GM18498 (cell line): Measurements from ENCODE around the gene SSU72.

Experiments used
- ATAC-seq: cut with Tn5 transposase; IDR thresholded peaks from one replicate; pipeline ENCODE4 v1.9.1; 2021; ENCODE audit warnings: mild to moderate bottlenecking, moderate library complexity; ENCODE audit not compliant: unreplicated experiment

Gene SSU72

DNA sequence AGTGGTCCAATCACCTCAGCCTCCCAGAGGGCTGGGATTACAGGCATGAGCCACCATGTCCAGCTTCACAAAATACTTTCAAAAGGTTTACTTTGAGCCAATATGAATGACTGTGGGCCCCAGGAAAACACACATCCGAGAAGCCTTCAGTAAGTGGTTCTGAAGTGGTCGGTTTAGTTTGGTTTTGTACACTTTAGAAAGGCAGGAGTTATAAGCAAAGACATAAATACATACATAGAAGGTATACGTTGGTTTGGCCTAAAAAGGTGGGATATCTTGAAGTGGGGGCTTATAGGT is 37.4 kb upstream of the SSU72 start:
- no peak for ATAC-seq

DNA sequence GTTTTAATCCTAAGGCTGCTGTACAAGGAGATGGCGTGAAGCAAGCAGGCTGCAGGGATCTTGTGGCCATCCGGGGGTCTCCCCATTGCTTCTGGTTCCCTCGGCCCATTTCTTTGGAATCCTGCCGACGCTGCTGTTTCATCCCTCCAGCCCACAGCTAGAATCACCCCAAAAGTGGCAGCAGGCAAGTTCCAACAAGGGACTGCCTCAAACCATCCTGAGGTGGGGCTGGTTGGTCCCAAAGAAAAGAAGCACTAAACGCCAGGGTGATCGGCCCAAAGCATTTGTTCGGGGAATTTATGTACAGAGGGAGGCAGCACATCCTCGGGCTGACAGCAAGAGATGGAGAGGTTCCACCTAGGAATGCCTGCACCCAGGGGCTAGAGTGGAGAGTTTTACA is 36.1 kb upstream of the SSU72 start:
- no peak for ATAC-seq

DNA sequence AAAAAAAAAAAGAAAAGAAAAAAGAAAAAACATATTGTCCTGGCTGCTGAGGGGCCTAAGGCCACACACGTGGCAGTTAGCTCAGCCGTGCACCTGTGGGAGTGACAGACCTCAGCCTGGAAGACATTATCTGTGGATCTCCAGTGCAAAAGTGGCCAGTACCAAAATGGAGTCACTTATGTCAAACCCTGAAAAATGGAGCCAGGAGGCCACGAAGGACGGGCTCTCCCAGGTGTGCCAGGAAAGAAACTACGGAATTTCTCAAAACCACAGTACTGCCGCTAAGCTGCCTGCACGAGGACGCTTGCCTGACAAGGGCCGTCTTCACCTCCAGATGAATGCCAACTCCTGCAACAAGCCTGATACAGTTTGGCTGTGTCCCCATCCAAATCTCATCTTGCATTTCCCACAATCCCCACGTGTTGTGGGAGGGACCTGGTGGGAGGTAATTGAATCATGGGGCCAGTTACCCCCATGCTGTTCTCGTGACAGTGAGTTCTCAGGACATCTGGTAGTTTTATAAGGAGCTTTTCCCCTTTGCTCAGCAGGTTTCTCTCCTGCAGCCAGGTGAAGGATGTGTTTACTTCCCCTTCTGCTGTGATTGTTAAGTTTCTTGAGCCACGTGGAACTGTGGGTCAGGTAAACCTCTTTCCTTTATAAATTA is 35.3 kb upstream of the SSU72 start:
- ATAC-seq, result no peak

GRCh38 chr1:1606232-1606631 is 31.6 kb upstream of the SSU72 start:
- ATAC-seq, result no peak

GRCh38 chr1:1605724-1606123 is 31.1 kb upstream of the SSU72 start:
- no peak for ATAC-seq

DNA sequence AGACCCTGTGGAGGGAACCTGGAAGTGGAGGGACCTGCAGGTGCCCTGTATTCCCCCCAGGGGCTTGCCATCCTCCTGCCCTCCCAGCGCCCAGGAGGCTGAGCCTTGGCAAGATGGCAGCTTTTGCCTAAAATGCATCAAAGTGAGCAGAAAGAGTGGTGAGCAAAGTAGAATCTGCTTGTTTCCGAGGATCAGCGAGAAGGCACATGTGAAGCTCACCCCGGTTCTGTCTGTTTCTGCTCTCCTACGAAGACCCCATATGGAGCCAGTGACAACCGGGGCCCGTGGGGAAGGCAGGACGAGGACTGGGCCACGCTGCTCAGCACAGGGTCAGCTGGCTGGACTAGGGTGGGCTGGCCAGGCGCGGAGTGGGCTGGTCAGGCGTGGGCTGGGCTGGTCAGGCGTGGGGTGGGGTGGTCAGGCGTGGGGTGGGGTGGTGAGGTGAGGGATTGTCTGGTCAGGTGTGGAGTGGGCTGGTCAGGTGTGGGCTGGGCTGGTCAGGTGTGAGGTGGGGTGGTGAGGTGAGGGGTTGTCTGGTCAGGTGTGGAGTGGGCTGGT is 30.4 kb upstream of the SSU72 start:
- no peak for ATAC-seq

GRCh38 chr1:1604374-1605033 is 29.8 kb upstream of the SSU72 start:
- ATAC-seq, result no peak

DNA sequence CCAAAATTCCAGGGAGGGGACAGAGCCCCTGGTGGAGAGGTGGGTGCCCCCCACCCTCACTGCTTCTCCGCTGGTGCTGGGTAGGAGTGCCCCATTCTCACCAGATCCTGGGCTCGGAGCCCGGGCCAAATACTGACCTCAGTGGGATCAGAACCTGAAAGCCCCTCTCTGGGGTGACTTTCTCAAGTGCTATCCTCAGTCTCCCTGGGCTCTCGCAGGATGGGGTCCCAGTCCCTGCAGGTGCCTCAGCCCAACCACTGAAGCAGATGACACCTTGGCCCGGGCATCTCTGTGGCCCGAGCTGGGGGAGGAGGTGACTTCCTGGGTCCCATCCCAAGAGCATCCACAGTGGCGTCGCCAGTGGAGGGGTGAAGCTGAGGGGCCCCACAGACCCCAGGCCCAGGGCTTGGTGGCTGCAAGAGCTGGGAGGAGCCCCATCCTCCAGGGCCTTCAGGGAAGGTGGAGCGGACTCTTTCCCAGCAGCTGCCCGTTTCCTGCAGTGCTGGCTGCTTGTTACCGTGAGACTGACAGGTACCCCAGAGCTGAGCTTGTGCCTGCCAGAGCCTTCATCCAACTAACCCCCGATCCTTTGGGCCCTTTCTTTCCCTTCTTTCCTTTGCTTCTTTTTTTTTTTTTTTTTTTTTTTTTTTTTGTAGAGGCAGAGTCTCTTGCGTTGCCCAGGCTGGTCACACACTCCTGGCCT is 29.2 kb upstream of the SSU72 start:
- no peak for ATAC-seq

DNA sequence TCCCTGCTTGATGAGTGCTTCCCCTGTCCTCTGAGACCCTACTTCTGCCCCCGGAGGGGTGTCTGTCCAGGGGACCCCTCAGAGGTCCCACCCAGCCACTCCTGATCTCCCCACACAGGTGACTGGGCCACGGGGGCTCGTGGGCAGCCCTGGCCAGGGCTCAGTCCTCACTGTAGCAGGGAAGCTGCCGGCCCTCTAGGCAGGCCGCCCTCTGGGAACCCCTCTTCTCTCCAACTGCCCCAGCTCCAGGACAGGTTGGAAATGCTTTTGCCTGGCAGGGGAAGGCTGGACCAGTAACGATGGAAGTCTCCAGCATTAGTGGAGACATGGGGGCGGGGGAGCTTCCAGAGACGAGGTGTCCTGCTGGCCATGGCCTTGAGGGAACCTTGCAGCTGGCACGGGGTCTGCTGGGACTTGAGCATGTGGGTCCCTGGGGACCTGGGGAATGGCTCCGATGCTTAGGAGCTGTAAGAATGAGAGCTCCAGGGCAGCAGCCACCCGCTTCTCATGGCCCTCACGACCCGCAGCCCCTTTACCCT is 28.4 kb upstream of the SSU72 start:
- no peak for ATAC-seq

DNA sequence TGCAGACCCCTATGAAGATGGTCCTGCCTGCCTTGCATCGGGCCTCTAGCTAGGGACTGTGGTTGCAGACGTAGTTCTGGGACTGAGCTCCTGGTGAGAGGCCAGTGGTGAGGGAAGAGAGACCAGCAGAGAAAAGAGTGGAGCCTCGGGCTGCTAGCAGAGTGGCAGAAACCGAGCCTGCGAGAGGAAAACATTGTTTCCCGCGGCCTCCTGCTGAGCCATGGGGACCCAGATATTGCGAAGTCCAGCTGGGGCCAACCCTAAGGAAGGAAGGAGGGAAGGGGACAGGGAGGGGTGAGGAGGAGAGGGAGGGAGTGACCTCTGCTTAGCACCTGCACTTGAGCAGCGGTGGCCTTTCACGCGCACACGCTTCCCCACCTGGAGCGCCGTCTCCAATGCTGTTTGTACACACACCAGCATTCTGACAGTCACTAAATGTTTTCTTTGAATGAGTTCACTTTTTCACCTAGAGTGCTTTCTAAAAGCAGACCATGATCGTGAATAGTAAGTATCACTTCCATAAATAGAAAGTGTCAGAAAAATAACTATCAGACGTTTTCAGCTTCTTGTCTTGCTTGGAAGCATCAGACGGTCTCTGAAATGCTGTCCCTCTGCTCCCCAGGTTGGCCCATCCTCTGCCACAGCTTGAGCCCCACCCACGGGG is 27.8 kb upstream of the SSU72 start:
- no peak for ATAC-seq

DNA sequence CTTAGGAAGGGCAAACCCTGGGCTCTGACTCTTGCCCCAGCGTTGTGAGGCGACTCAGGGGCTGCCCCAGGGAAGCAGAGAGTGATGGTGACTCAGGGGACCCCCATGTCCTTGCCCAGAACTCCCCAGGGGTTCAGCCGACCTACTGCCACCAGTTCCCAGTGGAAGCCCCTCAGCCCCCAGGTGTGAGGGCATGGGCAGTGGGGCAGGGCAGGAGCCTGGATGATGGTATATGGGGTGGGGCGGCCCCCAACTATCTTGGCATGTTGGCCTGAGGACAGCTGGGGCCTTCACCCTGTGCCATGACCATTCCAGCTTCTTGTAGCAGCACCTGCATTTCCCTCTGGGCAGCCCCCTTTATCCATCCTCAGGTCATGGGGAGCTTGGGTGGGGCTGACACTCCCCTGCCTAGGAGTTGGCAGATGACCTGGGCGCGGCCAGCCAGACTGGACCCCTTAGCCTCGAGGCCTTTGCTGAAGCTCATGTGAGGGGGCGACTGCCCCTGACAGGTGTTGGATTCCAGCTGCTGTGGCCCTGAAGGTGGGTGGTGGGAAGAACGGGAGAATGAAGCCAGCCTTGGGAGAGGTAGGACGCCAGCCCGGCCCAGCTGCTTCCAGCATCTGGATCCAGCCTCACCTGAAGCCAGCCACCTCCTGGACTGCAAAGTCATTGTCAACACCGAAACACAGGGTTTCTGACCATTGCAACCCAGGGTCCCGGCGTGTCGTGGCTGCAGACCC is 27.1 kb upstream of the SSU72 start:
- no peak for ATAC-seq

- no peak for ATAC-seq
Observed at GRCh38 chr1:1600861-1601563, 26.3 kb upstream of the SSU72 start.

DNA sequence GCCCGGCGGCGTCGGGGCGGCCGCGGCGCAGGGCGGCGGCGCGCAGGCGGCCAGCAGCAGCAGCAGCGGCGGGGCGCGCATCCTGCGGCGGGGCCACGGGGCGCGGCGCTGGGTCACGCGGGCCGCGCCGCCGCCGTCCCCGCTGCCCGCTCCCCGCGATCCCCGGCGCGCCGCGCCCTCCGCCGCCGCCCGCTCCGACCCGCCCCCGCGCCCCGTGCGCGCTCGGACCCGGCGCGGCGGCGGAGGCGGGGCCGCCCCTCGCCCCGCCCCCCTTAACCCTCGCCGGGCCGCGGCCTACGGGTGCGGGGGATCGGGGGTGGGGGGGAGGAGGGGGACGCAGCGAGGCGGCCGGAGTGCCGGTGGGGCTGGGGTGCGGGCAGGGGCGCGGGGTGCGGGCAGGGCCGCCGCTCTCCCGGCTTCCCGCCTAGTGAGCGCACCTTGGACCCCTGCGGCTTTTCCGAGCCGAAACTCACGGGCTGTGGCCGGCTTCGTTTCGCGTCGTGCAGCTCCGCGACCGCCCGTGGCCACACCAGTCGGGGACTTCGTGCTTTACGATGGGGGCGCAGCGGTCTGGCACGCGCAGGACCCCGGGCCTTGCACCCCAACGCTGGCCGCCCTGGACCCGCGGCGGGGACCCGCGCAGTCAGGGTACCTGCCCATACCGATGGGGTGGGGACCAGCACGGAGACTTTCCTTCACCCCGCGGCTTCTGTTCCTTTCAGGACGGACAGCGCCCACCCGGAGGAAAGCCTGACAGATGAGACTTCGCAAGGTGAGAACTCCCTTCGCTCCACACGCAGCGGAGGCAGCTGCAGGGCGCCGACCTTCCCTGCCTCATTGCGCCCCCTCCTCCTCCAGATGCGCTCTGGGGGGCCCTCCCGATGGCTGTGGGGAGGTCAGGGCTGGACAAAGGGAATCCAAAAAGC is 25.5 kb upstream of the SSU72 start, which contains the start of gene FNDC10:
Gene FNDC10, minus strand, starts transcription at position 201 of the 926 bp plus-strand sequence. Its CDS starts 120 bp downstream, at position 81.
- no peak for ATAC-seq

DNA sequence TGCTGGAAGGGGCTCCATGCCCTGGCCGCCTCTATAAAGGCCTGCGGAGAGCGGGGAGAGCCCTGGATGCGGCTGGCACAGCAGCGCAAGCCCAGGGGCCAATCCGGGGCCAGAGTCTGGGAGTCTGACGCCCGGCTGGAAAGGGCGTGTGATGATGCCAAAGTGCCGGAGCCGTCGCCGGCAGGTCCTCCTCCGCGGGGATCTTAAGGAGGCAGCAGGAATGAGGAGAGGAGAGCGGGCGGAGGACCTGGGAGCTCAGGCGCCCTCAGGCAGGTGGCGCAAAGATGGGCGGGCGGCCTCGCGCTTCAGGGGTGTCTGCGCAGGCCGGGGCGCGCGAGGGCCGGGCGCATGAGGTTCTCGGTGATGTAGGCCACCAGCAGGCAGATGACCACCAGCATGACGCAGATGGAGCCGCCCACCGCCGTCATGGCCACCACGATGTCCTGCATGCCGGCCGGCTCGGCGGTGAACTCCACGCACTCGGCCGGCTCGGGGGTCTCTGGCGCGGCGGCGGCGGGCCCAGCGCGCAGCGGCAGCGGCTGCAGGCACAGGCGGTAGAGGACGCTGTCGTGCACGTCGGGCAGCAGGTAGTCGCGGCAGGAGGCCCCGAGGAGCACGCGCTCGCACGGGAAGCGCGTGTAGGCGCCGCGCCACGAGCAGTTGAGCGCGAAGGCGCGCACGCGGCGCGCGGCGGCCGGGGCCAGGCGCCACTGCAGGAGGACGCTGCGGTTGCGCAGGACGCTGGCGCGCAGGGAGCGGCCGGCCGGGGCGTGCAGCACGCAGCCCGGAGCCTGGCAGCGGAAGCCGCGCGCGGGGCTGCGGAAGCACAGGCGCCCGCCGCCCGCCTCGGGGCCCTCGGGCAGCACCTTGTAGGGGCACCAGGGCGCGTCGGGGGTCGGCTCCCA is 24.6 kb upstream of the SSU72 start:
- no peak for ATAC-seq

GRCh38 chr1:1598720-1599029 is 24.0 kb upstream of the SSU72 start:
- ATAC-seq, result no peak

DNA sequence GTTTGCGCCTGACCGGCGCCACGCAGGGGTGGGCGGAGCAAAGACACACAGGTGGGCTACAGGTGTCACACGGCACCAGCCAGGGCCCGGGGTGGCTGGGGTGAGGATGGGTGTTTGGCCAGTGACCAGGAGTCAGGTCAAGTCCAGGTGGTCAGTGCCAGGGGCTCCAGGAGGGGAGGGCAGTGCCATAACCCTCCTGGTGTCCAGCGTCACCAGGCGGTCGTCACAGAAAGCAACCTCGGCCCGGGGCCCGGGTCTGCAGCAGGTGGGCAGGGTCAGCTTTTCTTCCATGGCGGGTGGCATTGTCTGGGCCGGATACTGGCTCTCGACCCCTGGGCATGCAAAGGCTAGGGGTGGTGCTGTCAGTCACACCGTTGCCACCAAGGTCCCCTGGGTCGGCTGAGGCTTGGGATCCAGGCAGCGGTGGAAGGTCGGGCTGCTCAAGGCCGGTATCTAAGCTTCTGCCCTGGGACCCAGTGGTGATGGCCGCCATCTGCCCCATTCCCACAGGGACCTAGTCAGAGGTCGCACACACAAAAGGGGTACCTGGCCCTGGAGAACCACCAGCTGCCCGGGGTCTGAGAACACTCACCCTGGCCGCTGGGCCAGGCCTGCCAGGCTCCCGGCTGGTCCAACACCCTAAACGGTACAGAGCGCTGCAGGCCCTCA is 23.5 kb upstream of the SSU72 start:
- no peak for ATAC-seq

DNA sequence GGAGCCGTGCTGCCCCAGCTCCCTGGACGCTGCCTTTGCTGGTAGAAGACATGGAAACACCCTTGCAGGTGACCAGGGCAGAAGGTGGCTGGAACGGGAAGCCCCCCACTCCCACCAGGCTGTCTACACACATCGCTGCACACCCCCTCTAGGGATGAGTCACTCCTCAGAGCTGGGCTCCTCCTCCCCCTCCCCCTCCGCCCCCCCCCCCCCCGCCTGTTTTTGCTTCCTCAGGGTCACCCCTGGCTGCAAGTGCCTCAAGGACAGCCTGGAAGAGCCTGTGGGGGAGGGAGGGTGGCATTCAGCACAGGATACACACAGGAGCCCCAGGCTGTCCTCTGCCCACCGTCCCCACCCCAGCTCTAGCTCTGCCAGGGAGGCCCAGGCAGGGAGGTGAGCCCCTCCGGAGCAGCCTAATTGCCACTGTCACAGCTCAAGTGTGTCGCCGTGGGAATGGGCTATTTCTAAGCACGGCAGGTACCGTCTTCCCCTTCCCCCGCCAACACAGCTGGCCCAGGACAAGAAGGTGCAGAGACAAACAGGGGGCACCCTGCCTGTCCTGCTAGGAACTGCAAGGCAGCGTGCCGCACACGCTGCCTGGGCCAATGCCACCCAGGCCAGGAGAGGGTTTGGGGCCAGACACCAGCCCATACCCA is 22.7 kb upstream of the SSU72 start:
- ATAC-seq, result no peak
